Osteoblast (primary cell): ENCODE results near the gene ELOVL2. TPM values are rescaled to one million over a fixed set of nuclear protein-coding genes. Genes with fewer than 3 reads are reported as not detected.

ENCODE experiments used
- DNase-seq: peaks from one replicate; pipeline ENCODE4 v3.0.0; 2011; ENCODE audit warnings: low spot score, mixed read lengths; ENCODE audit not compliant: insufficient read length; ENCODE audit errors: missing footprints
- H2AFZ ChIP-seq: 2 replicates; pipeline ENCODE4 v1.6.0; 2011; ENCODE audit warnings: mild to moderate bottlenecking, low read length
- H3K27ac ChIP-seq: 2 replicates; pipeline ENCODE4 v1.5.1; 2011; ENCODE audit warnings: mild to moderate bottlenecking, low read depth, low read length, moderate library complexity
- H3K27me3 ChIP-seq: 2 replicates; pipeline ENCODE4 v1.6.0; 2012; ENCODE audit warnings: mild to moderate bottlenecking, control low read depth, inconsistent platforms, low read length, moderate library complexity; ENCODE audit not compliant: insufficient read depth
- H3K36me3 ChIP-seq: 2 replicates; pipeline ENCODE4 v1.5.1; 2011; ENCODE audit warnings: mild to moderate bottlenecking, low read length, control low read depth, moderate library complexity; ENCODE audit not compliant: insufficient read depth
- H3K4me1 ChIP-seq: 2 replicates; pipeline ENCODE4 v1.5.1; 2011; ENCODE audit warnings: mild to moderate bottlenecking, low read length, control low read depth, moderate library complexity; ENCODE audit not compliant: insufficient read depth
- H3K4me2 ChIP-seq: 2 replicates; pipeline ENCODE4 v1.6.0; 2011; ENCODE audit warnings: mild to moderate bottlenecking, low read length; ENCODE audit not compliant: insufficient read depth
- H3K4me3 ChIP-seq: fragments of 200-600 bp; sonication (generic); 3 replicates; pipeline ENCODE4 v1.5.1; 2012; ENCODE audit warnings: mild to moderate bottlenecking, low read length, inconsistent platforms; ENCODE audit not compliant: insufficient read depth
- H3K79me2 ChIP-seq: 2 replicates; pipeline ENCODE4 v1.6.0; 2012; ENCODE audit warnings: mild to moderate bottlenecking, low read length, control low read depth, inconsistent platforms; ENCODE audit not compliant: insufficient read depth
- H3K9me3 ChIP-seq: 2 replicates; pipeline ENCODE4 v1.5.1; 2011; ENCODE audit warnings: low read depth, low read length, control low read depth
- H4K20me1 ChIP-seq: 2 replicates; pipeline ENCODE4 v1.6.0; 2012; ENCODE audit warnings: mild to moderate bottlenecking, low read length, control low read depth; ENCODE audit not compliant: insufficient read depth
- total RNA-seq: library from RNA; depleted of rRNA; stranded (reverse); fragments of >200 nt; gene quantifications from 2 replicates; pipeline ENCODE4 v1.2.3, GENCODE V29; 2012
- TF ChIP-seq, protein P1 (sequence below): IDR thresholded peaks from 2 replicates; pipeline ENCODE4 v1.5.1; 2011; ENCODE audit warnings: mild to moderate bottlenecking, low read depth, low read length, moderate library complexity; ENCODE audit errors: extremely low read depth

ELOVL2 gene
- total RNA-seq, 1 donor = under 0.01 TPM

DNA sequence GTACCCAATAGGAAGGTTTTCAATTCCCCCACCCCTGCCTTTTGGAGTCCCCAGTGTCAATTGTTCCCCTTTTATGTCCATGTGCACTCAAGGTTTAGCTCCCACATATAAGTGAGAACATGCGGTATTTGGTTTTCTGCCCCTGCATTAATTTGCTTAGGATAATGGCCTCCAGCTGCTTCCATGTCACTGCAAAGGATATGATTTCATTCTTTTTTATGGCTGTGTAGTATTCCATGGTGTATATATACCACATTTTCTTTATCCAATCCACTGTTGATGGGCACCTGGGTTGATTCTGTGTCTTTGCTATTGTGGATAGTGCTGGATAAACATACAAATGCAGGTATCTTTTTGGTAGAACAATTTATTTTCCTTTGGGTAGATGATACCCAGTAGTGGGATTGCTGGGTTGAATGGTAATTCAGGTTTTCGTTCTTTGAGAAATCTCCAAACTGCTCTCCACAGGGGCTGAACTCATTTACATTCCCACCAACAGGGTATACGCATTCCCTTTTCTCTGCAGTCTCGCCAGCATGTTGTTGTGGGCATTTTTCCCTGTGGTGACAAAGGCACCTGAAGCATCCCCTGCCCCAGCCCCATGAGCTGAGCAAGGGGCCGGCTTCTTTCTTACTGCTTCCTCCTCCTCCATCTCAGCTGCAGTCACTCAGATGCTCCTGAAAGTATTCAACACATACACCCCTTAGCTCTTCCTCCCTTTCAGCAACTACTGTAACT, 66.7 kb downstream of the ELOVL2 start:
- no peak for DNase-seq
- Histone ChIP-seq H3K36me3 (no peaks in the 10 kb centered on the region), H3K27ac (no peak overlapping the region), H2AFZ (no peak overlapping the region), H3K4me2 (no peak overlapping the region), H4K20me1 (no peaks in the 10 kb centered on the region), H3K9me3 (no peaks in the 10 kb centered on the region), H3K27me3 (no peaks in the 10 kb centered on the region), H3K4me1 (no peaks in the 10 kb centered on the region), H3K4me3 (no peak overlapping the region), H3K79me2 (no peaks in the 10 kb centered on the region)
- TF ChIP-seq, protein P1, sequence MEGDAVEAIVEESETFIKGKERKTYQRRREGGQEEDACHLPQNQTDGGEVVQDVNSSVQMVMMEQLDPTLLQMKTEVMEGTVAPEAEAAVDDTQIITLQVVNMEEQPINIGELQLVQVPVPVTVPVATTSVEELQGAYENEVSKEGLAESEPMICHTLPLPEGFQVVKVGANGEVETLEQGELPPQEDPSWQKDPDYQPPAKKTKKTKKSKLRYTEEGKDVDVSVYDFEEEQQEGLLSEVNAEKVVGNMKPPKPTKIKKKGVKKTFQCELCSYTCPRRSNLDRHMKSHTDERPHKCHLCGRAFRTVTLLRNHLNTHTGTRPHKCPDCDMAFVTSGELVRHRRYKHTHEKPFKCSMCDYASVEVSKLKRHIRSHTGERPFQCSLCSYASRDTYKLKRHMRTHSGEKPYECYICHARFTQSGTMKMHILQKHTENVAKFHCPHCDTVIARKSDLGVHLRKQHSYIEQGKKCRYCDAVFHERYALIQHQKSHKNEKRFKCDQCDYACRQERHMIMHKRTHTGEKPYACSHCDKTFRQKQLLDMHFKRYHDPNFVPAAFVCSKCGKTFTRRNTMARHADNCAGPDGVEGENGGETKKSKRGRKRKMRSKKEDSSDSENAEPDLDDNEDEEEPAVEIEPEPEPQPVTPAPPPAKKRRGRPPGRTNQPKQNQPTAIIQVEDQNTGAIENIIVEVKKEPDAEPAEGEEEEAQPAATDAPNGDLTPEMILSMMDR = no peak

DNA sequence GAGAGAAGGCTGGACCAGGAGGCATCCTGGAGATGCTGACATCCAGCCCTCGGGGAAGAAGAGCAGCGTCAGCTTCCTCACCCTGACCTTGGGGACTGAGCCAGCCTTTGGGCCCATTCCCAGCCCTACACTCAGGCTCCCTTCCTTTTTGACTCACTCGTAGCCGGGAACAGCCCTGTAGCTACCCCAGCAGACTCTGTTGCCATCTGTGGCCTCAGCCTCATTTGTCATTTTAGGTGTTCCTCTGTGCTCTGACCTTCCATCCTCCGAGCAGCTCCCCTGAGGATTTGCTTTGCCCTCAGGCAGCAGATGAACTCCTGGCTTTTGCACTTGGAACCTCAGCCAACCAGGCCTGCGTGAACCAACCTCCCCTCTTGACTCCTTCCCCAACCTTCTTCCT, 67.5 kb downstream of the ELOVL2 start:
- Histone ChIP-seq H4K20me1 (no peaks in the 10 kb centered on the region), H3K4me2 (no peak overlapping the region), H3K27ac (no peak overlapping the region), H3K36me3 (no peaks in the 10 kb centered on the region), H3K27me3 (no peaks in the 10 kb centered on the region), H3K4me1 (no peaks in the 10 kb centered on the region), H3K9me3 (no peaks in the 10 kb centered on the region), H3K79me2 (no peaks in the 10 kb centered on the region), H3K4me3 (no peak overlapping the region), H2AFZ (no peak overlapping the region)
- TF ChIP-seq, protein P1 = no peak
- DNase-seq = no peak

- TF ChIP-seq, protein P1 = no peak
- H4K20me1 ChIP-seq = no peaks in the 10 kb centered on the region
- peaks cover 6% of the 10 kb centered on the region for H3K4me1 ChIP-seq
- no peak overlapping the region for H2AFZ ChIP-seq
- no peak overlapping the region for H3K4me2 ChIP-seq
- no peaks in the 10 kb centered on the region for H3K27me3 ChIP-seq
- no peaks in the 10 kb centered on the region for H3K36me3 ChIP-seq
- no peak for DNase-seq
- H3K27ac ChIP-seq = no peak overlapping the region
- H3K4me3 ChIP-seq = no peak overlapping the region
- H3K79me2 ChIP-seq = no peaks in the 10 kb centered on the region
- H3K9me3 ChIP-seq = peaks cover 3% of the 10 kb centered on the region
These were observed 71.9 kb downstream of the ELOVL2 start for GRCh38 chr6:10972196-10972595.

DNA sequence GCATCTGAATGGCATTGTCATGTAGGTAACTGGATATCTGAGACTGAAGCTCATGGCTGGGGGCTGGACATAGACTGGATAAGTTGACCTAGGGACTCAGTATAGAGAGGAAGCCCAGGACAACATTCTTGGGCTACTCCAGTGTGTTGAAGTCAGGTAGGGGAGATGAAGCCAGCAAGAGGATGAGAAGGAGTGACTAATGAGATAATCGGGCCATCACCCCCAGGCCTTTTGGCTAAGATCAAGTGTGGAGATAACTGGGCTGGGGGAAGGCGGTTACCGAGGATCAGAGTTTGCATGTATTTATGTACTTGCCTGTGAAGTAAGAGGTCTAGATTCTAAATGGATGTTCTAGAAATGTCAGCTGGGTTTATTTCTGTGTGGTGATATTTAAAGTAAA, 73.4 kb downstream of the ELOVL2 start:
- no peaks in the 10 kb centered on the region for H3K36me3 ChIP-seq
- no peaks in the 10 kb centered on the region for H3K79me2 ChIP-seq
- no peak overlapping the region for H3K4me3 ChIP-seq
- H4K20me1 ChIP-seq = no peaks in the 10 kb centered on the region
- no peak overlapping the region for H3K4me2 ChIP-seq
- H3K27ac ChIP-seq = no peak overlapping the region
- H2AFZ ChIP-seq = no peak overlapping the region
- no peaks in the 10 kb centered on the region for H3K27me3 ChIP-seq
- TF ChIP-seq, protein P1 = no peak
- H3K9me3 ChIP-seq = peaks cover 3% of the 10 kb centered on the region
- H3K4me1 ChIP-seq = peaks cover 6% of the 10 kb centered on the region
- no peak for DNase-seq
